HL-60 (cell line): ENCODE measurements around the gene ANAPC13.

Source experiments
- CTCF ChIP-seq: IDR thresholded peaks from one replicate; pipeline ENCODE4 v1.5.1; 2011; ENCODE audit warnings: low read length, control low read depth, inconsistent platforms; ENCODE audit not compliant: insufficient read depth
- GABPA ChIP-seq: IDR thresholded peaks from 2 replicates; pipeline ENCODE4 v1.6.1; 2012; ENCODE audit warnings: low read depth
- POLR2AphosphoS5 ChIP-seq: IDR thresholded peaks from 2 replicates; pipeline ENCODE4 v1.6.1; 2012; ENCODE audit warnings: low read depth
- REST ChIP-seq: IDR thresholded peaks from 2 replicates; pipeline ENCODE4 v1.6.1; 2012; ENCODE audit warnings: low read depth; ENCODE audit not compliant: insufficient replicate concordance
- SPI1 ChIP-seq: IDR thresholded peaks from 2 replicates; pipeline ENCODE4 v1.6.1; 2012; ENCODE audit warnings: low read depth, mild to moderate bottlenecking, borderline replicate concordance

- TF ChIP-seq GABPA (no peak), CTCF (no peak), POLR2AphosphoS5 (no peak), REST (no peak), SPI1 (no peak)
These were observed 44.5 kb downstream of the ANAPC13 start for GRCh38 chr3:134441321-134441720.
